GM18517 (cell line): ENCODE measurements around the gene SUSD2.
A peak's percentile ranks its signal among the peaks of the same experiment; 100 is the strongest.

Experiments
- ATAC-seq: cut with Tn5 transposase; IDR thresholded peaks from one replicate; pipeline ENCODE4 v1.9.1; 2021; ENCODE audit warnings: mild to moderate bottlenecking, moderate library complexity; ENCODE audit not compliant: unreplicated experiment

SUSD2 gene

DNA sequence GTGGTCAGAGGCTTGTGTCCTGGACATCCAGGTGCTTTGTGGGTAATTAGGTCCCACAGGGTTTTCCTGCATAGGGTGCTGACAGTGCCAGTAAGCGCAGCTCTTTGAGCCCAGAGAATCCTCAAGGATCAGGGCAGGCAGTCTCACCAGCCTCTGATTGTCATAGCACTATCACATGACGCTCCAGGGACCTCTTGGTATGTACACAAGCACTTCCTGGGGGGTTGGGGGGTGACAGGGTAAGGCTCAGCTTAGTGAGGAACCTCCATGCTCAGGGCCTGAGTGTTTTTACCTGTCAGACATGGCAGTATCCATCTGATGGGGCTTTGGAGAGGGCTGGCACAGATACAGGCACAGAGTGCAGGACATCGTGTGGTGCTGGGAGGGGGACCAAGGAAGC is 27.9 kb upstream of the SUSD2 start:
- ATAC-seq, result no peak

- ATAC-seq, result no peak
Measured at GRCh38 chr22:24153959-24154358, 27.3 kb upstream of the SUSD2 start.

DNA sequence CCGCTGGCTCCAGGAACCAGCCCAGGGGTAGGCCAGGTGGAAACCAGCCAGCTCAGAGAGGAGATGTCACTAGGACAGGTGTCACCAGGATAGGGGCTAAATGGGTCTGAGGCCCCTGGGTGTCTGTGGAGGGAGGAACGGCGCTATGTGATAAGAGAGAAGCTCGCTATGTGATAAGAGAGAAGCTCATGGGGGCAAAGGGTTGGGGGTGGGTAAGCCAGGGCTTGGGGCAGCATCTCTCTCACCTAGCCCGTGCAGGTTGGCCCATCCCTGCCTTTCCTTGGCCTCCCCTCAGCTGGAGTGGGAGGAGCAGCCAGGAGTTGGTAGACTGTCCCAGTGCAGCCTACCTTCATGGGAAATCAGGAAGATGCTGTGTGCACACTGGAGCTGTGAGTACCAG is 26.5 kb upstream of the SUSD2 start:
- no peak for ATAC-seq

DNA sequence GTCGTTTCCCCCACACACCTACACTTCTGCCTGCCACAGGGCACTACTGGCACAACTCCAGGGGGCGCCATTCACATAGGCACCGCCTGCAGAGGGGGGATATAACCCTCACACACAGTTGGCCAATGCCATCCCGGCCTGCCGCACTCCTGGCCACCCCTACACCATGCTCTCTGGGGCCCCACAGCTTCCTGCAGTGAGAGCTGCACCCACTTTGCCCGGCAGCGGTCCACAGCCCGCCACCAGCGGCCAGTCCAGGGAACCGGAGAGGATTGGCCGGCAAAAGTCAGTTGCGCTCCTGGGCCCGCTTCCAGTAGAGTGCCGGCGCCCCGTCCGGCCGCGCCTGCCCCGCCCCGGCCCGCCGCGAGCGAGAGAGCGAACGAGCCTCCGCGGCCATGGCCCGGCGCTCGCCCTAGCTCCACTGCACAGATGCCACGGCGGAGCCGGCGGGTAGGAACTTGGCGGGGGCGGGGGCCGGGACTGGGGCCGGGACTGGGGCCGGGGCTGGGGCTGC is 25.6 kb upstream of the SUSD2 start:
- ATAC-seq, result peak; percentile 36

- peak; percentile 25 for ATAC-seq
Measured at GRCh38 chr22:24156141-24156912, 25.0 kb upstream of the SUSD2 start.

GRCh38 chr22:24156913-24157821 is 24.1 kb upstream of the SUSD2 start:
- ATAC-seq, result peak; percentile 68

DNA sequence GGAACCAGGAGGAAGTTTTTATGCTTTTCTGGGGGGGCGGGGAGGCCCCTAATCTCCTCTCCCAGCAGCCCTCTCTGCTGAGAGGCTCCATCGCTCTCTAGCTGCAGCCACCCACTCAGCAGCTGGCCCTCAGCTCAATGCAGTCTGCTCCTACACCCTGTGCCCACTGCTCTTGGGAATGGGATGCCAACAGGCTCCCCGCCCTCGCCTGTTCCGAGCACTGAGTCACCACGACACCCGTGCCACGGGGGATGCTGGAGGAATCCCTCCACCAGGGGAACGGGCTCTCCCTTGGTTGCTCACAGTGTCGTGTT is 23.5 kb upstream of the SUSD2 start:
- ATAC-seq, result no peak

GRCh38 chr22:24159650-24160049 is 21.6 kb upstream of the SUSD2 start:
- no peak for ATAC-seq

- ATAC-seq, result no peak
Measured at GRCh38 chr22:24160546-24160945, 20.7 kb upstream of the SUSD2 start.

GRCh38 chr22:24161485-24161884 is 19.8 kb upstream of the SUSD2 start:
- no peak for ATAC-seq

GRCh38 chr22:24161909-24162308 is 19.4 kb upstream of the SUSD2 start:
- ATAC-seq, result no peak

DNA sequence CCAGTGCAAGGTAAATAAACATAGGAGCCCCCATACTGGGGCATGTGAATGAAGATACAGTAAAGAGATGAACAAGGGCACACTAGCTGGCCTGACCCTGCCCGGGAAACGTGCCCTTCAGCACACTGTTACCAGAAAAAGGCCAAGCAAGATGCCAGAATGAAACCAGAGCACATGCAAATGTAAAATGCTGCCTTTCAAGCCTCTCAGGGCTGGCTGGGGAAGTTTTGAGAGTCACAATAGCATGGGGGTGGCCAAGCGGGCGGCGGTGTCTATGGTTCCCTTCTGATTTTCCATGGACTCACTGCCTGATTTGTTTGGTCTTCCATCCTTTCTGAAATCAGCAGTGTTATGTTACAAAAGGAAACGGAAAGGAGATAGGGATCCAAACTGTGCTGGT is 18.9 kb upstream of the SUSD2 start:
- ATAC-seq, result no peak

- no peak for ATAC-seq
Measured at GRCh38 chr22:24164243-24164642, 17.0 kb upstream of the SUSD2 start.

- ATAC-seq, result no peak
Measured at GRCh38 chr22:24164940-24165339, 16.3 kb upstream of the SUSD2 start.

DNA sequence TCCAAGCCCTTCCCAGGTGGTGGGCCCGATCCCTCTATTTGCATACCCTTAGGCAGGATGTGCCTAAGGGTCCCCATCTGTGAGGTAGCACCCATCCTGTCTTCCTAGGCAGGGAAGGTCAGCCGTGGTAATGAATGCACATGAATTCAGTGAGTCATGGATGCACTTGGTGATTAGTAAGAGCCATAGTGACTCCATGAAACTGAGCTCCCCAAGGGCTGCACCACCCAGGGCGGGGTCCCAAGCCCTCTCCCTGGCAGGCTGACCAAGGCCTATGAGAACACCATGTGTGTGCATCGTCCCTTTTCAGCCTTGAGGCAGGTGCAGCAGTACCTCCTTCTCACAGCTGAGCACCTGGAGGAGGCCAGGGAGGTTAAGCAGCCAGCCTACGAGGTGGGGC is 15.6 kb upstream of the SUSD2 start:
- ATAC-seq, result no peak

DNA sequence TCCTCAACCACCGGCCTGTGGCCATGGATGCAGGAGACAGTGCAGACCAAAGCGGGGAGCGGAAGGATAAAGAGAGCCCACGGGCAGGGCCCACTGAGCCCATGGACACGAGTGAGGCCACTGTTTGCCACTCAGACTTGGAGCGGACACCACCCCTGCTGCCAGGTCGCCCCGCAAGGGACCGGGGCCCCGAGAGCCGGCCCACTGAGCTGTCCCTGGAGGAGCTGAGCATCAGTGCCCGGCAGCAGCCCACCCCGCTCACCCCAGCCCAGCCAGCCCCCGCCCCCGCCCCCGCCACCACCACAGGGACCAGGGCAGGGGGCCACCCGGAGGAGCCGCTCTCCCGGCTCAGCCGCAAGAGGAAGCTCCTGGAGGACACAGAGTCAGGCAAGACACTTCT is 14.5 kb upstream of the SUSD2 start:
- no peak for ATAC-seq

GRCh38 chr22:24169439-24170058 is 11.7 kb upstream of the SUSD2 start:
- ATAC-seq, result no peak

DNA sequence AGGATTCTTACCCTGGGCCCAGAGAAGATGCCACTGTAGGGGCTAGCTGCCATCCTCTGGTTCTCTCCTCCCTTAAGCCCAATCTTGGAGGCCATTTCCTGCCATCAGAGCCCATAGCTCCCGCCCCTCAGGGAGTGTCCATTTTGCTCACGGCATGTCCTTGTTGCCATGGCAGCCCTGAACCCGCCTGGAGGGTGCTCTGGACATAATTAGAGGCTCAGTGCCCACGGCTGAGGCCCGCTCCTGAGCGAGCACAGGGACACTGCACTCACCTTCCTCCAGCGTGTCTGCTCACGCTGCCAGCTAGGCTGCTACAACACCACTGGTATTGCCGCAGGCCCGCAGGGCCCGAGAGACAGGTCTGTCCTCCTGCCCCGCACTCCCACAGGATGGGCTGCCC is 11.1 kb upstream of the SUSD2 start:
- no peak for ATAC-seq

DNA sequence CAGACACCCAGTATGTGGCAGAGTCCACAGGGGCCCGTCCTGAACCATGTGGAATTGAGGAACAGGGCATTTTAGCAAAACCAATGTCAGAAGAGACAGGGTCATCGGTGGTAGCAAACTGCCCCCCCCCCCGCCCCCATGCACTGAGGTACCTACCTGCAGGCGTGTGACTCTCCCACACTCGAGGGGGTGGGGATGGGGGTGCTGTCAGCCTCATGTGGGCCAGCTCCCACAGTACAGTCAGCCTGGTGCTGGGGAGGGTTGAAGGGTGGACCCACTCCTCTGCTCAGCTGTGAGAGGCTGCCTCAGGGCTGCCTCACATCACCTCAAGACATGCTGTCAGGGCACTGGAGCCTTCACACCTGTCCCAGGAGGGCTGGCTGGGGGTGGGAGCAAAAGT is 10.7 kb upstream of the SUSD2 start:
- no peak for ATAC-seq

DNA sequence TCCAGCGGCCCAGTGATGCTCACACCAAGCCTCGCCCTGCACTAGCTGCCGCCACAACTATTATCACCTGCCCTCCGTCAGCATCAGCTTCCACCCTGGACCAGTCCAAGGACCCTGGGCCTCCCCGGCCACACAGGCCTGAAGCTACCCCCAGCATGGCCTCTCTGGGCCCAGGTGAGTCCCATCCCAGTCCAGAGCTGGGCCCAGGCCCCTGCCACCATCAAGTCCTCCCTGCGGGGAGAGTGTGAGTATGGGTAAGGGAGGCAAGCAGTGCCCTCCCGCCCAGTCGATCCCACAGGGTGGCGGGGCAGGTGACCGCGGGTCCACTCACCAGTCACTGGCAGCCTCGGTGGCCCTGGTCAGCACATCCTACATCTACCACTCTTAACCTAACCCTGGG is 9.5 kb upstream of the SUSD2 start:
- ATAC-seq, result no peak

DNA sequence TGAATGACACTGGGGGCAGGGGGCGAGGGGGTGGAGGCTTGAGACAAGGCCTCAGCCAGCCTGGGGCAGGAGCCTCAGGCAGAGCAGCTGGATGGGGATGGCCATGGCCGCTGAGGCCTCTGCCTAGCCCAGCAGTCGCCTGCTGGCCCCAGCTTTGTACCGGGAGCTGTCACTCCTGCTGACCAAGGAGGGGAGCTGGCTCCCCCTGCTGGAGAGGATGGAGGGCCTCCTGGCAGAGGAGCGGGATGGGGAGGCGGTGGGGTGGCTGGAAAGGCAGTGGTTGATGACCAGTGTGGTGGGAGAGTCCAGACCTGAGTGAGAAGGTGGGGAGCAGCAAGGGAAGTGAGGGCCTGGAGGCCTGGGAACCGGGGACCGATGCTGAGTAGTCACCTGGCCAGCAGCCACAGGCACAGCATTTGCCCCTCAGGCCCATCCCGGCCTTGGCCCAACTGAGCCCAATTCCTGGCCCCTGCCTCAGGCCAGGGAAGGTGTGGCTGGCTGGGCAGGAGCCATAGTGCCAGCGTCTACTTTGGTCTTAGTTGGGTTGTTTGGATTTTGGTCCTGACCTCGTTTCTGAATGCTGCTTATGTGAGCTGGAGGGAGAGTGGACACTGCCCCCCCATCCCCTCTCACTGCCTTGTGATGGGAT is 6.0 kb upstream of the SUSD2 start:
- no peak for ATAC-seq
